ENCODE measurements around the gene TRABD2B. TPM values are rescaled to one million over a fixed set of nuclear protein-coding genes. Genes with fewer than 3 reads are reported as not detected.

The TRABD2B gene
- total and polyA plus RNA-seq, 2 donors (not counting 3 experiments of a cell fraction or from before 2014, with no cell fraction given) = not detected

DNA sequence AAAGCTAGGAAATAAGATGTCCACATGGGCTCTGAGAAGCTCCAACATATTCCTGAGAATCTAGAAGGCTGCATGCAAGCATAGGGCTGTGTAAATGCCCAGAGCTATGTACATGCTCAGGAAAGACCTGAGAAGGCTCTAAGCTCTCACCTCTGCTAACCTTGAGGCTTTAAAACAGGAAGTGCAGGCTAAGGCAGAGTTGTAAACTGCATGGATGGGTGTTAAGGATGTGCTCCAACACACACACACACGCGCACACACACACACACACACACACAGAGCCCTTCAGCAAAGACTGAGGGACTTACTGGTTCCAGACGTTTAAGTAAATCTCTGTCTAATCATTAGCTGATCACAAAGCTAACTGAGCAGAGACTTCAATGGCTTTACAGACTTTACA, 162.9 kb downstream of the TRABD2B start:
- H3K4me3 ChIP-seq (replicated peaks in 1 of 3; ENCODE audit: insufficient read depth in 1 of 3, low read depth in 1 of 3, low read length in 3 of 3) = no peak overlapping the region
- FAIRE-seq (no peak), DNase-seq (ENCODE audit: low read depth, low spot score) (no peak)
- TF ChIP-seq JUN (IDR thresholded peaks at IDR 0.05; ENCODE audit: borderline replicate concordance, insufficient read depth, insufficient read length, low read depth) (no peak), EZH2 (IDR thresholded peaks at IDR 0.05; ENCODE audit: borderline replicate concordance, low read depth, low read length, severe bottlenecking) (no peak), FOS (IDR thresholded peaks at IDR 0.05; ENCODE audit: borderline replicate concordance, insufficient read depth, low read length) (no peak), GATA2 (IDR thresholded peaks at IDR 0.05; ENCODE audit: insufficient read depth, insufficient read length, low read depth, low read length) (no peak)
- TF ChIP-seq, protein P1, sequence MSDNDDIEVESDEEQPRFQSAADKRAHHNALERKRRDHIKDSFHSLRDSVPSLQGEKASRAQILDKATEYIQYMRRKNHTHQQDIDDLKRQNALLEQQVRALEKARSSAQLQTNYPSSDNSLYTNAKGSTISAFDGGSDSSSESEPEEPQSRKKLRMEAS (IDR thresholded peaks at IDR 0.05; ENCODE audit: insufficient read depth, insufficient read length) = no peak
- TF ChIP-seq, protein P2, sequence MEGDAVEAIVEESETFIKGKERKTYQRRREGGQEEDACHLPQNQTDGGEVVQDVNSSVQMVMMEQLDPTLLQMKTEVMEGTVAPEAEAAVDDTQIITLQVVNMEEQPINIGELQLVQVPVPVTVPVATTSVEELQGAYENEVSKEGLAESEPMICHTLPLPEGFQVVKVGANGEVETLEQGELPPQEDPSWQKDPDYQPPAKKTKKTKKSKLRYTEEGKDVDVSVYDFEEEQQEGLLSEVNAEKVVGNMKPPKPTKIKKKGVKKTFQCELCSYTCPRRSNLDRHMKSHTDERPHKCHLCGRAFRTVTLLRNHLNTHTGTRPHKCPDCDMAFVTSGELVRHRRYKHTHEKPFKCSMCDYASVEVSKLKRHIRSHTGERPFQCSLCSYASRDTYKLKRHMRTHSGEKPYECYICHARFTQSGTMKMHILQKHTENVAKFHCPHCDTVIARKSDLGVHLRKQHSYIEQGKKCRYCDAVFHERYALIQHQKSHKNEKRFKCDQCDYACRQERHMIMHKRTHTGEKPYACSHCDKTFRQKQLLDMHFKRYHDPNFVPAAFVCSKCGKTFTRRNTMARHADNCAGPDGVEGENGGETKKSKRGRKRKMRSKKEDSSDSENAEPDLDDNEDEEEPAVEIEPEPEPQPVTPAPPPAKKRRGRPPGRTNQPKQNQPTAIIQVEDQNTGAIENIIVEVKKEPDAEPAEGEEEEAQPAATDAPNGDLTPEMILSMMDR (IDR thresholded peaks at IDR 0.05; ENCODE audit: extremely low read depth in 1 of 2, insufficient read depth in 1 of 2, low read depth in 1 of 2, low read length in 2 of 2) = no peak
- H3K36me3 ChIP-seq (ENCODE audit: control insufficient read depth in 2 of 2, extremely low read depth in 1 of 2, insufficient read depth in 2 of 2, low read length in 2 of 2) = no peaks in the 10 kb centered on the region
- no peaks in the 10 kb centered on the region for H3K27me3 ChIP-seq (ENCODE audit: control insufficient read depth in 2 of 2, insufficient read depth in 2 of 2, low read length in 2 of 2)
- ChIA-PET CTCF (interaction anchor here (0.9 kb wide), 1 partner anchor 163 kb away, joined by 3 read pairs; the partner anchor contains the start of gene TRABD2B), POLR2A (no interaction called here)
- no TSS peak for BruUV-seq (replicated peaks)
- H4K20me1 ChIP-seq (replicated peaks; ENCODE audit: control insufficient read depth, extremely low read depth, insufficient read depth, low read length) = no peaks in the 10 kb centered on the region
- H3K4me2 ChIP-seq (ENCODE audit: insufficient read depth, low read length) = no peak overlapping the region
- H3K4me1 ChIP-seq (ENCODE audit: control insufficient read depth, extremely low read depth, insufficient read depth, low read length) = no peaks in the 10 kb centered on the region
- intact Hi-C loops (cut with micrococcal nuclease) (no loop called here), dilution Hi-C loops (cut with MboI; ENCODE audit: extremely low pct_ligation_motif_present, low sequenced_read_pairs) (no loop called here)
- H3K79me2 ChIP-seq (ENCODE audit: control insufficient read depth, insufficient read depth, low read length) = no peaks in the 10 kb centered on the region
- no peak overlapping the region for H3K9ac ChIP-seq (replicated peaks; ENCODE audit: extremely low read depth, insufficient read depth, low read length)
- H2AFZ ChIP-seq (ENCODE audit: low read depth, low read length) = no peak overlapping the region
- no peaks in the 10 kb centered on the region for H3K9me1 ChIP-seq (replicated peaks; ENCODE audit: control insufficient read depth, extremely low read depth, insufficient read depth, low read length)
- H3K9me3 ChIP-seq (replicated peaks; ENCODE audit: control insufficient read depth, insufficient read depth, low read length) = no peaks in the 10 kb centered on the region
- no peak overlapping the region for H3K27ac ChIP-seq (ENCODE audit: insufficient read depth, low read depth, low read length)
